GM21786 (cell line): ENCODE measurements around the gene AP1G2.
"Not testable (repeated sequence)": the region's sequence is repeated elsewhere in the genome, so short reads cannot be mapped to it uniquely, and the experiment has no call there.

Experiments used
- ATAC-seq: cut with Tn5 transposase; IDR thresholded peaks from one replicate; pipeline ENCODE4 v1.9.1; 2021; ENCODE audit not compliant: unreplicated experiment

The AP1G2 gene, protein sequence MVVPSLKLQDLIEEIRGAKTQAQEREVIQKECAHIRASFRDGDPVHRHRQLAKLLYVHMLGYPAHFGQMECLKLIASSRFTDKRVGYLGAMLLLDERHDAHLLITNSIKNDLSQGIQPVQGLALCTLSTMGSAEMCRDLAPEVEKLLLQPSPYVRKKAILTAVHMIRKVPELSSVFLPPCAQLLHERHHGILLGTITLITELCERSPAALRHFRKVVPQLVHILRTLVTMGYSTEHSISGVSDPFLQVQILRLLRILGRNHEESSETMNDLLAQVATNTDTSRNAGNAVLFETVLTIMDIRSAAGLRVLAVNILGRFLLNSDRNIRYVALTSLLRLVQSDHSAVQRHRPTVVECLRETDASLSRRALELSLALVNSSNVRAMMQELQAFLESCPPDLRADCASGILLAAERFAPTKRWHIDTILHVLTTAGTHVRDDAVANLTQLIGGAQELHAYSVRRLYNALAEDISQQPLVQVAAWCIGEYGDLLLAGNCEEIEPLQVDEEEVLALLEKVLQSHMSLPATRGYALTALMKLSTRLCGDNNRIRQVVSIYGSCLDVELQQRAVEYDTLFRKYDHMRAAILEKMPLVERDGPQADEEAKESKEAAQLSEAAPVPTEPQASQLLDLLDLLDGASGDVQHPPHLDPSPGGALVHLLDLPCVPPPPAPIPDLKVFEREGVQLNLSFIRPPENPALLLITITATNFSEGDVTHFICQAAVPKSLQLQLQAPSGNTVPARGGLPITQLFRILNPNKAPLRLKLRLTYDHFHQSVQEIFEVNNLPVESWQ

DNA sequence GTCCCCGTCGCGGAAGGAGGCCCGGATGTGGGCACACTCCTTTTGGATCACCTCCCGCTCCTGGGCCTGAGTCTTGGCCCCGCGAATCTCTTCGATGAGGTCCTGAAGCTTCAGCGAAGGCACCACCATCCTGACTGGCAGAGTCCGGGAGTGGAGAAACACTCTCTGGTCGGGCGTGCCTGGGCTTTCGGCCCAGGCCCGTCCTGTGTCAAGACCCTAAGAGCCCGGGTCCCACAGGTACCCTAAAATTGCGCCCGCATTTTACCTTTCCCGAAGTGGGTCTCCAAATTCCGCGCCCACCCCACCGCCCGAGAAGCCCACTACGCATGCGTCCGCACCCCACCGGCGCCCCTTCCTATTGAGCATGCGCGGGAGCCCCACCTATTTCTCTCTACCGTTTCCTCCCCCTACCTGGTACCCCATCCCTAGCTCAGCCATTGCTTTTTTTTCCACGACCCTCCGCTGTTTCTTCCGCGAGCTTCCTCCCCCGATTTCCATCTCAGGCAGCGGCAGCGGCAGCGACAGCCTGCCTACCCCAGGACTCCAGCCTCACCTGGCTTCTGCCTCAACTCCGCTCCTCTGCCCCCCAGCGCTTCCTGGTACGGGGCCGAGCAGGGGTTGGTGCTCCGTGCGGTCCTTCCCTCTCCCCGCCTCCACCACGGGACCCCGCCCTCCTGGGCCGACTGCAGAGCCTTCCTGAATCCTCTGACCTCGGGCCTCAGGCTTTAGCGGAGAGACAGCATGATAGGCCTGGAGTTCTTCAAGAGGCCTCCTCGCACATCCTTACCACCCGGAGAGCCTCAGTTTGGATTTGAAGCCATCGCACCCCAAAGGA, at the start of gene AP1G2:
TSS of gene AP1G2 (minus strand) at position 606 of the 835 bp plus-strand sequence. CDS start at position 129, 477 bp downstream.
- peak; percentile 94 for ATAC-seq

DNA sequence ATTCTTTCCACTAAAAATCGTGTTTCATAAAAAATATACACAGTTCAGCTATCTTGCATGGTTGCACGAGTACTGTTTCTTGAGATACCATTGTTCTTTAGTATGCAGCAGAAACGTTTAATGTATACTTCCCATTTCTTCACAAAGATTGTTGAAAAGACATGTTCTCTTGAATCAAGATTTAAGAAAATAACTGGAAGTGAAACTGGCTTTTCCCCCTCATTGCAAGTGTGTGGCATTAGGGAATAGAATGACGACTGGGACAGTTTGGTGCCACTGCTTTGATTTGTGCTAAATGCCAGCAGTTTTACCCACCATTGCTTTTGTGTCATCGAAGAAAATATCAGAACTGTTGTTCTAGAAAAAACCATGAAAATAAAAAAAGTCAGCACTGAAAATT, 48.3 kb upstream of the AP1G2 start:
- ATAC-seq, result no peak

DNA sequence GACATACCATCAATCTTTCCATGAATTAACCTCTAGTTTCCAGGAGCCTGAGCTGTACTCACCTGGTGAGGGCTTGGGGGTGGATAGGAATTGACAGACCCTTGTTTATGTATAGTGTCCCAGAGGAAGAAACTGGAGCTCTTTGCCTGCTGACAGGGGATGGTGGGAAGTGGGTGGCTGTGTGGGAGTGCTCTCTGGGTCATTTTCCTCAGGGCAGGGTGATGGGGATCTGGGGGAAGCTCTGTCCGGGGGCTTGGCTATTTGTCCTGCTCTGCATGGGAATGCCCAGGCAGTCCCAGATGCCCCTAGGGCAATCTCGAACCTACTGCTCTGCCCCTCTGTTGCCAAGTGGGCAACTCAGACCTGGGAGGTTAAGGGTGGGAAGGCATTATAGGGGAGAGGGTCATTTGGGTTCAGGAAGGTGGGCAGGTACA, 46.8 kb upstream of the AP1G2 start:
- ATAC-seq, result no peak

DNA sequence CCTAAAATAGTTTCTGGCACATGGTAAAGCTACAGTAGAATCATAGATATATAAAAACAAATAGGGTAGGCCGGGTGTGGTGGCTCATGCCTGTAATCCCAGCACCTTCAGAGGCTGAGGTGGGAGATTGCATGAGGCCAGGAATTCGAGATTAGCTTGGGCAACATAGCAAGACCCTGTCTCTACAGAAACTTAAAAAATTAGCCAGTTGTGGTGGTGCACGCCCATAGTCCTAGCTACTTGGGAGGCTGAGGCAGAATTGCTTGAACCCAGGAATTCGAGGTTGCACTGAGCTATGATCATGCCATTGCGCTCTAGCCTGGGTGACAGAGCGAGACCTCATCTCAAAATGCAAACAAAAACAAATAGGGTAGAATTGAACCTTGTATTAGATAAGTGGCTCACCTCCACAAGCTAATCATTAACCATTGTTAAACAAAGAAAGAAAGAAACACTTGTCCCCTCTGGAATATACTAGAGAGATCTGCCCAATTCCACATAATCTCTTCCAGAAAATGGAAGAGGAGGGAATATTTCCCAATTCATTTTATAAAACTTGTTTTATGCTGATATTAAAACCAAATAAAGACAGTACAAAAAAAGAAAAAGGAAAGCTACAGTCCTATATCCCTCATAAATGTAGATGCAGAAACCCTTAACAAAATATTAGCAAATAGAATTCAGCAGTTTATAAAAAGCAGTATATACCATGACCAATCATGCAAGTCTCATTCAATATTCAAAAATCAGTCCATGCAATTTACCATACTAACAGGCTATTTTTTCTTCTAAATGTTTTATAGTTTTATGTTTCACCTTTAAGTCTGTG, 45.9 kb upstream of the AP1G2 start:
- ATAC-seq, result no peak

DNA sequence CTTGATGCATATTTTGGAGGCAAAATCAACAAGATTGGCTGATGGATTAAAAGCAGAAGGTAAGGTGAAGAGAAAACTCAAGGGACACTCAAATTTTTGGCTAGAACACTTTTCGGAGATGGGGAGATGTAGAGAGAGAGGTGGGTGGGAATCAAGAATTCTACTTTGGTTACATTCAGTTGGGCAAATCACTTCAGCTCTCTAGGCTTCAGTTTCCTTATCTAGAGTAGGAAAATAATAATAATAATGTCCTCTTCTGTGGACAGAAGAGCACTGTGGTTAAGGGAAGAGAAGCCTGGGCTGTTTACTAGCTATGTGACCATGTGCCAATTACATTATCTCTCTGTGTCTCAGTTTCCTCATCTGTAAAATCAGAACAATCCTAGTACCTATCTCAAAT, 45.2 kb upstream of the AP1G2 start:
- ATAC-seq, result no peak

DNA sequence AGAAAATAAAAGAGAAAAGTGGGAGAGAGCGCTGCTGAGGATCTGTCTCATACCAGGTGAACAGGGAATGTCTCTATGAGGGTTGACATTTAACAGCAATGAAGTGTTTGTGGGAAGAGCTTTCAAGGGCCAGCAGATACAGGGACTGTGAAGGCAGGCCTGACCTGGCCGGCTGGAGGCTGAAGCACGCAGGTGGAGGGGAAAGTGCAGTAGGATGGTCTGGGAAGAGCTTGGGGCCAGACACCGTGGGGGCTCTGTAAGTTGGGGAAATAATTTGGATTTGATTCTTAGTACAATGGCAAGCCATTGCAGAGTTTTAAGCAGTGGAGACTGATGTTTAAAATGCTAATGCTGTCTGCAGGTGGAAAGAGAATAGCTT, 44.8 kb upstream of the AP1G2 start:
- ATAC-seq, result no peak

DNA sequence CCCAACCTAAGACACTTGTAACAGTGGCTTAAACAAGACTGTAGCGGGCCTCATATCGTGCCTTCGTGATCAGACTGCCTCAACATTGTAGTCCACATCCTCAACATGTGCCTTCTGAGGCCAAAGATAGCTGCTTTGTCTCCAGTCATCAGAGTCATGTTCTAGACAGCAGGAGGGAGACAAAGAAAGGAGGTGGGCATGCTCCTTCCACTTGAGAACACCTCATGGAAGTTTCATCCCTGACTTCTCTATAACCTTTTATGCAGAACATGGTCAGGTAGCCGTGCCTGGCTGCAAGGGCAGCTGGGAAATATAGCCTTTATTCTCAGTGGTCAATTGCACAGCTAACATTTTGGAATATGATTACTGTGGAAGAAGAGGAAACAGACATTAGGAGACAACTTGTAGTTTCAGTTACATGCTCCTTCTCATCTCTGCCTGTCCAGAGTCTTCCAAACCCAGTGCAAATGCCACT, 43.3 kb upstream of the AP1G2 start:
- ATAC-seq, result no peak

DNA sequence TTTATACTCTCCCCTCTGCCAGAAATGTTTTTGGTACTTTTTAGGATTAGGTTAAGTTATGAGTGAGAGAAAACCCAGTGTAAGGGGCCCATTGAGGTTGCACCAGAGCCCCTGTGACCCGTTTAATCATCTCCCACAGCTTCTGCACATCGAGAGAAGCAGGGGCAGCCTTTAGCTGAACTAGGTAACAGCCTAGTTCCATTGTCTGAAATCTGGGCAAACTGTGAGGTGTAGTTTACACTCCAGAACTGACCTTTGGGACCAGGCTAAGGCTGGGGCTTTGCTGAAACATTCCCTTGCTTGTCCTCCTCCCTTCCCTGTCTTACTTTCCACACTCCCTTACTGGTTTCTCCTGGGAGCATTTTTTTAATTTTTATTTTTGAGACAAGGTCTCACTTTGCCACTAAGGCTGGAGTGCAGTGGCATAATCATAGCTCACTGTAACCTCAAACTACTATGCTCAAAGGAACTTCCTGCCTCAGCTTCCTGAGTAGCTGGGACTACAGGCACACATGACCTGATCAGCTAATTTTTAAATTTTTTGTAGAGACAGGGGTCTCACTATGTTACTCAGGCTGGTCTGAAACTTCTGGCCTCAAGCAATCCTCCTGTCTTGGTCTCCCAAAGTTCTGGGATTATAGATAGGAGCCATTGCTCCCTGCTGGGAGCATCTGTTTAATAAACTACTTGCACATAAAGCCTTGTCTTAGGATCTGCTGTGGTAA, 42.7 kb upstream of the AP1G2 start:
- ATAC-seq, result no peak

DNA sequence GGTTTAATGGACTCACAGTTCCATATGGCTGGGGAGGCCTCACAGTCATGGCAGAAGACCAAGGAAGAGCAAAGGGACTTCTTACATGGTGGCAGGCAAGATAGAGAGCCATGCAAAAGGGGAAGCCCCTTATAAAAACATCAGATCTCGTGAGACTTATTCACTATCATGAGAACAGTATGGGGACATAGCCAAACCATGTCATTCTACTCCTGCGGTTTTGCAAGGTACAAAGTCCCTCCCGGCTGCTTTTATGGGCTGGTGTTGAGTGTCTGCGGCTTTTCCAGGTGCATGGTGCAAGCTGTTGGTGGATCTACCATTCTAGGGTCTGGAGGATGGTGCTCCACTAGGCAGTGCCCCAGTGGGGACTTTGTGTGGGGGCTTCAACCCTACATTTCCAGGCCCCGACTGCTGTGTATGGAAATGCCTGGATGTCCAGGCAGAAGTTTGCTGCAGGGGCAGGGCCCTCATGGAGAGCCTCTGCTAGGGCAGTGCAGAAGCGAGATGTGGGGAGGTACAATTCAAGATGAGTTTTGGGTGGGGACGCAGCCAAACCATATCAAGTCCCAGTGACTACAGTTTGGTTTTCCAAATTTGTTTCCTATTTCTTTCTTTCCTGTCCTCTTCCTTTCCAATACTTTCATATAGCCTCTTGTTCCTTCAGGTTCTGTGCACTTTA, 42.0 kb upstream of the AP1G2 start:
- not testable (repeated sequence) for ATAC-seq

DNA sequence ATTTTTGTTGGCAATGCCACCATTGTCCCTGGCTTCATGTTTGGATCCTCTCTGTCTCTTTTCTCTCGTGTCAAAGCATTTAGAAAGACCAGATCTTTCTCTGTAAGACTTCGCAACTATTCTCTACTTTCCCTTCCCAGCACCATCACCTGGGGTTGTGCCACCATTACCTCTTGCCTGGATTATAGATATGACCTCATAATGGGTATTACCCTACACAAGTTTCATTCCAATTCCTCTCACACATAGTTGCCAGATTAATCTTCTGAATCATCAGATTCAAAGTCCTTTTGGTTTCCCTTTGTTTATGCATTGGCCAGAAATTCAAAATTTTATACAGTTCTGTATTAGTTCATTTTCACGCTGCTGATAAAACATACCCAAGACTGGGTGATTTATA, 41.4 kb upstream of the AP1G2 start:
- ATAC-seq, result no peak

DNA sequence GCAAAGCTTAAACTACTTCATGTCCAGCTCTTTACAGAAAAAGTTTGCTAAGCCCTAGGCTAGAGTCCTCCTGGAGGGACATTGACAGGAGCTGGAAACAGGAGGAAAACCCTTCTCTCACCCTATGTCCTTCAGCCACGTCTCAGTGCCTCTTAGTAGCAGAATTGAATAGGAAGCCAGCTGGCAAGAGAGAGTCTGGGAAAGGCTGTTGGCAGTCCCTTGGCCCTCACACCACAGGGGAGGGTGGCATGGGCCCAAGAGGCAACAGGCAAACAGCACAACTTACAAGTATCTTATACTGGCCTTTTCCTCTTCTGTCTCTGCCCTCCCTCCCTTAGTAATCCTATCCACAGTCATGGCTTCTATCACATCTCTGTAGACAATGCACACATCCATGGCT, 40.9 kb upstream of the AP1G2 start:
- no peak for ATAC-seq

DNA sequence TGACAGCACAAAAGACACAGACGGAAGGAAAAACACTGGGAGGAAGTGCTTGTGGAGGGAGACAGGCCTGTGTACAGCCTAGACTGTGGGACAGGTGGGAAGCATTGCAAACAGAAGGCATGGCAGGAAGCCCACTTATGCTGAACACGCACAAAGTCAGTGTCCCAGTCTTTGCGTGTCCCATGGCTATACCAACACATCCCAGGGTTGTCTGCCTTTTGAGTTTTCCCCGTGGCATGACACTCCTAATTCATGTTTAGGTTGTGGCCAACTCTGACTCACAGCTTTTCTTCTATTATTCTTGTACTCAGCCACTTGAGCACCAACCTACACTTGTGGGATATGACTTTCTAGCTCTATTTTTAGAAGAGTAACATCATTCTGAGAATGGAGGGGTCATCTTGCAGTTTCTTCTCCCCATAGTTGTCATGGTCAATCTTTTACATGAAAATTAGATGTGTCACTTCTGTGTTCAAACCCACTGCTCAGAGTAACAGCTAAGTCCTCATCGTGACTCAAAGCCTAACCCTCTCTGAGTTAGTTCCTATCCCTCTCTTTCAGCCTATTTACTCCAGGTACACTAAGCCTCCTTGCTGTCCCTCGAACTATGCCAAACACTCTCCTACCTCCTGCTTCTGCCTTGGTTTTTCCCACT, 38.5 kb upstream of the AP1G2 start:
- ATAC-seq, result peak; percentile 83

DNA sequence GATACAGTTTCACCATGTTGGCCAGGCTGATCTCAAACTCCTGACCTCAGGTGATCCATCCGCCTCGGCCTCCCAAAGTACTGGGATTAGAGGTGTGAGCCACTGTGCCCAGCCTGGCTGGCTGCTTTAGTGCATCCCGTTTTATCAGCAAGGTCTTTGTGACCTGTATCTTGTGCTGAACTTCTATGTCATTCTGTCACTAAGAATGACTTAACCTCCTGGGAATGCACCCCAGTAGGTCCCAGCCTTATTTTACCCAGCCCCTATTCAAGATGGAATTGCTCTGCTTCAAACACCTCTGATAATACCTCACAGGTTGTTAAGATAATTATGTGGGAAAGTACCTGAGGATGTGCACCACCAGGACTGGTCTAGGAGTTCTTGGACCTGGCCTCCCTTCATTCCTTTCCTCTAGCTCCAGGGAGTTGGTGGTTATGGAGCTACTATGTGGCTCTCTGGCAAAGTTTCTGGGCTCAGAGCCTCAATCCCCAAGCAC, 37.1 kb upstream of the AP1G2 start:
- no peak for ATAC-seq

DNA sequence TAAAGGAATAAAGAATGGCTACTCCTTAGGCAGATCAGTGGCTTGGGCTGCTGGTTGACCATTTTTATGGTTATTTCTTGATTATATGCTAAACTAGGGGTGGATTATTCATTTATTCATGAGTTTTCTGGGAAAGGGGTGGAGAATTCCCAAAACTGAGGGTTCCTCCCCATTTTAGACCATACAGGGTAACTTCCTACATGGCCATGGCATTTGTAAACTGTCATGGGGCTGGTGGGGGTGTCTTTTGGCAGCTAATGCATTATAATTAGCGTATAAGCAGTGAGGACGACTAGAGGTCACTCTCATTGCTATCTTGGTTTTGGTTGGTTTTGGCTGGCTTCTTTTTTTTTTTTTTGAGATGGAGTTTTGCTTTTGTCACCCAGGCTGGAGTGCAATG, 36.6 kb upstream of the AP1G2 start:
- ATAC-seq, result no peak

DNA sequence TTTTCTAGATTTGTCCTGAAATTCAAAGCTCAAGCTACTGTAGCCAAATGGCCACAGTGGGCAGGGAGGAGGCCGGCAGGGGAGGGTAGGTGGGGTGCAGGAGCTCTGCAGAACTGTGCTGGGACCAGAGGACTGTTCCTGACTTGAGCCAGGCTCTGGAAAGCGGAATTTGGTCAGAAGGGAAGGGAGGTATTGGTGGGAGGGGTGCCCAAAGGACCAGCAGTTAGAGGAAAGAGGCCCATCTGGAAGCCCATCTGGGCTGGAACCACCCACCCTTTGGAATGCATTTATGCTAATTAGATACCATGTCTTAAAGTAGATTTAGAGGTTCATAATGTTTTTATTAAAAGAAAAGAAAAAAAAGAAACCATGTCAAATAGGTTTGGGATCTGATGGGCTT, 35.5 kb upstream of the AP1G2 start:
- ATAC-seq, result no peak

DNA sequence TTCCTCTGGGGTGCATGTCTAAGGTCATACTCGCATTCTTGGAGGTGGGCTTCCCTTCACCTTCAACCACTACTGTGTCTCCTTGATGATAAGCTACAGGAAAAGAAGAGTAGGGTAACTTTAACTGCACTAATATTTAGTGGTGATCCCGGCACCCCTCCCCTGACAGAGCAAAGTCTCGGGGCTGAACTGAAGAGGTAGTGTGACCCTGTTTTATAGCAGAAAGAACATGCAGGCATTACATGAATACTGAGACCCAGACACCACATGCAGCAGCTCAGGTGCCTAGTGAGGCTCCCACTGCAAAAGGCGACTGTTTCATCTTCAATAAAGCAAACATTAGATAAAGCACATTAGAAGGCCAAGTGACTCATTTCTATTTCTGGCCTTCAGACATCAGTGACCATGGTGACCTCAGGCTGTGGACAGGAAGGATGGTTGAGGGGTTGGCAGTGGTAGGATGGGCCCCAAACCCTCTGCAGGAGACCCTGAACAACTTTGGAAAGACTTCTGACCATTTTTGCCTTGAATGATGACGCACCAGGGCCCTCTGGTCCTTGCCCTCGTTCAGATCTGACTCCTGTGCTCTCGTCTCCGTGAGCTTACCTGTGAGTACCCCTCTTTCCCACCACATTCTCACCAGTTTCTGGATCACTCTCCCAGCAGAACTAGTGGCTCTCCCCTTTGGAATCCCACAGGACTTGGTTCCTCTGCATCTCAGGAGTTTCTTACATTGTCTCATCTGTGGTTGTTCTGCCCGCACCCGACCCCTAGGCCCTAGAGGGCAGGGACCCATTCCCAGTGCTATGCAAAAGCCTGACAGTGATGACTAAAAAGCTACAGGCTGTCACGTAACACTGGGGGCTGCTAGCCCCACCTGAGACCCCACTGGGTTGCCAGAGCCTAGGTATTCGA, 34.8 kb upstream of the AP1G2 start:
- no peak for ATAC-seq

DNA sequence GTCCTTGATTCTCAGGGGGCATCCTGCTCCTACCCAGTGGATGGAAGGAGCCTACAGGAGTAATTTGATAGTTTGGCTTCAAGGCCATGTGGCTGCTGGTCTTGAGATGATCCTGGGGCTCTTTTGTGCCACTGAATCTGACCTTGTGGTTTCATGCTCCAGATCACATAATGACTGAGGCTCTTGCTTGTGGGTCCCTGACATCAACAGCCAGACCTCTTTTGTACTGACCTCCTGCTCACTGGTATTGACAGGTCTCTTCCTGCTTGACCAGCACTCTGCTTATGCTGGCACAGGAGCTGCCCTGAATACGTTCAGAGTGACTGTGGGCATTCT, 34.2 kb upstream of the AP1G2 start:
- no peak for ATAC-seq

DNA sequence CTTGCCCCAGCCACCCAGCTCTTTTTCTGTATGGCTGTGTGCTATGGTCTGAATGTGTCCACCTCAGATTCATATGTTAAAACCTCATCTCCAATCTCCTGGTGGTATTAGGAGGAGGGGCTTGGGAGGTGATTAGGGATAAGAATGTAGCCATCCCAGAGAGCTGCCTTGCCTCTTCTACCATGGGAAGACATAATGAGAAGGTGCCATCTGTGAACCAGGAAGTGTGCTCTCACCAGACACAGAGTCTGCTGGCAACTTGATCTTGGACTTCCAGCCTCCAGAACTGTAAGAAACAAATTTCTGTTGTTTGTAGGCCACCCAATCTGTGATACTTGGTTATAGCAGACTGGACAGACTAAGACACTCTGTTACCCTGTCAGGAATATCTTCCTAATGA, 33.8 kb upstream of the AP1G2 start:
- ATAC-seq, result no peak
